Loucy (cell line): ENCODE measurements around the gene MGRN1.

Experiments used
- H2AFZ ChIP-seq: fragments of 200-600 bp; sonication (generic); 2 replicates; pipeline ENCODE4 v1.6.0; 2016; ENCODE audit warnings: antibody characterized with exemption, mild to moderate bottlenecking, low read length, moderate library complexity
- H3F3A ChIP-seq: fragments of 200-600 bp; 2 replicates; pipeline ENCODE4 v1.6.0; 2016; ENCODE audit warnings: antibody characterized with exemption, low read depth, mild to moderate bottlenecking
- H3K27me3 ChIP-seq: fragments of 200-600 bp; sonication (generic); 2 replicates; pipeline ENCODE4 v1.6.1; 2014; ENCODE audit warnings: low read length, mild to moderate bottlenecking; ENCODE audit not compliant: insufficient read depth, poor library complexity, severe bottlenecking
- H3K36me3 ChIP-seq: fragments of 200-600 bp; sonication (generic); 2 replicates; pipeline ENCODE4 v1.6.1; 2016; ENCODE audit warnings: low read length; ENCODE audit not compliant: insufficient read depth
- H3K4me1 ChIP-seq: fragments of 200-600 bp; sonication (generic); 2 replicates; pipeline ENCODE4 v1.5.1; 2014; ENCODE audit warnings: low read length, mild to moderate bottlenecking; ENCODE audit not compliant: insufficient read depth, poor library complexity, severe bottlenecking
- H3K4me2 ChIP-seq: fragments of 200-600 bp; sonication (generic); 2 replicates; pipeline ENCODE4 v1.6.0; 2014; ENCODE audit warnings: antibody characterized with exemption, low read length, low read depth, mild to moderate bottlenecking; ENCODE audit not compliant: poor library complexity, severe bottlenecking
- H3K4me3 ChIP-seq: fragments of 200-600 bp; sonication (generic); 2 replicates; pipeline ENCODE4 v1.5.1; 2014; ENCODE audit warnings: low read length, mild to moderate bottlenecking, mixed read lengths; ENCODE audit not compliant: poor library complexity, severe bottlenecking
- H3K79me2 ChIP-seq: fragments of 200-600 bp; sonication (generic); 2 replicates; pipeline ENCODE4 v1.6.1; 2014; ENCODE audit warnings: low read length; ENCODE audit not compliant: insufficient read depth
- H3K9ac ChIP-seq: fragments of 200-600 bp; sonication (generic); 2 replicates; pipeline ENCODE4 v1.6.0; 2014; ENCODE audit warnings: mild to moderate bottlenecking, low read depth, low read length, moderate library complexity; ENCODE audit not compliant: poor library complexity, severe bottlenecking
- H3K9me2 ChIP-seq: fragments of 200-600 bp; sonication (generic); replicated peaks from 2 replicates; pipeline ENCODE4 v1.6.1; 2016; ENCODE audit warnings: low read depth, low read length, mixed read lengths
- H3K9me3 ChIP-seq: fragments of 200-600 bp; sonication (generic); 2 replicates; pipeline ENCODE4 v1.6.1; 2014; ENCODE audit warnings: mild to moderate bottlenecking, antibody characterized with exemption, low read length, low read depth; ENCODE audit not compliant: insufficient read depth
- H4K20me1 ChIP-seq: fragments of 200-600 bp; sonication (generic); 2 replicates; pipeline ENCODE4 v1.6.0; 2014; ENCODE audit warnings: antibody characterized with exemption, low read length, mild to moderate bottlenecking; ENCODE audit not compliant: insufficient read depth, poor library complexity, severe bottlenecking
- CTCF ChIP-seq: fragments of 200-600 bp; sonication (generic); conservative IDR thresholded peaks from 2 replicates; pipeline ENCODE4 v1.5.1; 2014; ENCODE audit warnings: mild to moderate bottlenecking, antibody characterized with exemption, low read length
- EZH2phosphoT487 ChIP-seq: fragments of 200-600 bp; IDR thresholded peaks from 2 replicates; pipeline ENCODE4 v1.6.1; 2018; ENCODE audit warnings: antibody characterized with exemption, mild to moderate bottlenecking, moderate library complexity, borderline replicate concordance

Gene MGRN1

GRCh38 chr16:4599545-4599944, 25.1 kb upstream of the MGRN1 start:
- Histone ChIP-seq H3K9ac (no peak overlapping the region), H2AFZ (no peak overlapping the region), H3K4me1 (no peaks in the 10 kb centered on the region), H3K36me3 (no peaks in the 10 kb centered on the region), H3K27me3 (no peaks in the 10 kb centered on the region), H3K4me2 (no peak overlapping the region), H4K20me1 (no peaks in the 10 kb centered on the region), H3K9me2 (no peaks in the 10 kb centered on the region), H3K9me3 (no peaks in the 10 kb centered on the region), H3F3A (no peaks in the 10 kb centered on the region), H3K4me3 (no peak overlapping the region), H3K79me2 (no peaks in the 10 kb centered on the region)
- TF ChIP-seq EZH2phosphoT487 (no peak), CTCF (no peak)

GRCh38 chr16:4601036-4601863, 23.4 kb upstream of the MGRN1 start:
- Histone ChIP-seq H3K9me3 (no peaks in the 10 kb centered on the region), H3K4me1 (no peaks in the 10 kb centered on the region), H3K9ac (no peak overlapping the region), H3K4me2 (no peak overlapping the region), H3F3A (no peaks in the 10 kb centered on the region), H2AFZ (no peak overlapping the region), H3K27me3 (no peaks in the 10 kb centered on the region), H3K9me2 (no peaks in the 10 kb centered on the region), H3K36me3 (no peaks in the 10 kb centered on the region), H3K4me3 (no peak overlapping the region), H4K20me1 (no peaks in the 10 kb centered on the region), H3K79me2 (no peaks in the 10 kb centered on the region)
- TF ChIP-seq CTCF (no peak), EZH2phosphoT487 (no peak)

GRCh38 chr16:4601864-4602186, 22.8 kb upstream of the MGRN1 start:
- Histone ChIP-seq H3K36me3 (no peaks in the 10 kb centered on the region), H3K4me3 (no peak overlapping the region), H4K20me1 (no peaks in the 10 kb centered on the region), H3K9me3 (no peaks in the 10 kb centered on the region), H2AFZ (no peak overlapping the region), H3F3A (no peaks in the 10 kb centered on the region), H3K4me1 (no peaks in the 10 kb centered on the region), H3K79me2 (no peaks in the 10 kb centered on the region), H3K4me2 (no peak overlapping the region), H3K9ac (no peak overlapping the region), H3K27me3 (no peaks in the 10 kb centered on the region), H3K9me2 (no peaks in the 10 kb centered on the region)
- TF ChIP-seq CTCF = no peak
- TF ChIP-seq EZH2phosphoT487 = no peak
